GM18867 (cell line): ENCODE measurements around the gene RSPRY1.
"Not testable (repeated sequence)": the region's sequence is repeated elsewhere in the genome, so short reads cannot be mapped to it uniquely, and the experiment has no call there.

Experiments used
- ATAC-seq: cut with Tn5 transposase; IDR thresholded peaks from one replicate; pipeline ENCODE4 v1.9.1; 2021; ENCODE audit warnings: mild to moderate bottlenecking, moderate library complexity; ENCODE audit not compliant: unreplicated experiment

The RSPRY1 gene

DNA sequence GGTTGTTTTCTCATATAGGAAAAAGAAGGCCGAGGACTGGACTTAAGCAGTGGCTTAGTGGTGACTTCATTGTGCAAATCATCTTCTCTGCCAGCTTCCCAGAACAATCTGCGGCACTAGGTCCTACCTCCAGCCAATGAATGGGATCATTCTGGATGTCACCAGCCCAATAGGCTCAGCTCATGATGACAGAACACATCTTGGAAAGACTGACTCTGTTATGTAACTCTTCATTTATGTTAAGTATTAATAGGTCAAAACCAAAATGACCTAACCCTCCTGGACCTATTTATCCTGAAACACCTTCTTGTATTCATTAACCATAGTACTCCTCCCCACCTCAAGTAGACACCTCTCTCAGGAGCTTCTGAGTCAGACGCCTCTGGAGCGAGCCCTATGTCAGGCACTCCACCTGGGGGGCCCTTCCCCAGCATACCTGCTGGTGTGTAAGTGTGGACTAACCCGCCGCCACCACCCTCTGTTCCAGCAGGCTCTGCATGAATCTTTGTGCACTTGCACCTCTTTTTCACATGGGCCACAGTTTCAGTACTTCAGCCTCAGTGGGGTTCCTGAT is 66.1 kb downstream of the RSPRY1 start:
- ATAC-seq, result no peak

DNA sequence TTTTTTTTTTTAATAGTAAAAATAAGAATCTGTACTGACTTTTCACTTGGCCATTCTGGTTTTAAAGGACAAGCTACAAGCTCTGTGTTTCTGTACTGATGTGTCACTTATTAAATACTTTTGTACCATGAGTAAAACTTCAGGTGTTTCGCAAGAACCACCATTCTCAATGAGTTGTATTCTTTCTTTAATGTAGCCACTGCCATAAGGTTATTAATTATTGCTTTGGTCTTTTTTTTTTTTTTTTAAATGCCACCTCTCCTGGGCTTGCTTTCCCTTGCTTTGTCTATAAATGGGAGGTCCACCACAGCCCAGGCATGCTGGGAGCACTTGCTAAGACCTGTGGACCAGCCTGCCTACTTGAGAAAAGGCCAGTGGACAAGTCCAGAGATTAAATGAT is 67.3 kb downstream of the RSPRY1 start:
- ATAC-seq, result no peak

DNA sequence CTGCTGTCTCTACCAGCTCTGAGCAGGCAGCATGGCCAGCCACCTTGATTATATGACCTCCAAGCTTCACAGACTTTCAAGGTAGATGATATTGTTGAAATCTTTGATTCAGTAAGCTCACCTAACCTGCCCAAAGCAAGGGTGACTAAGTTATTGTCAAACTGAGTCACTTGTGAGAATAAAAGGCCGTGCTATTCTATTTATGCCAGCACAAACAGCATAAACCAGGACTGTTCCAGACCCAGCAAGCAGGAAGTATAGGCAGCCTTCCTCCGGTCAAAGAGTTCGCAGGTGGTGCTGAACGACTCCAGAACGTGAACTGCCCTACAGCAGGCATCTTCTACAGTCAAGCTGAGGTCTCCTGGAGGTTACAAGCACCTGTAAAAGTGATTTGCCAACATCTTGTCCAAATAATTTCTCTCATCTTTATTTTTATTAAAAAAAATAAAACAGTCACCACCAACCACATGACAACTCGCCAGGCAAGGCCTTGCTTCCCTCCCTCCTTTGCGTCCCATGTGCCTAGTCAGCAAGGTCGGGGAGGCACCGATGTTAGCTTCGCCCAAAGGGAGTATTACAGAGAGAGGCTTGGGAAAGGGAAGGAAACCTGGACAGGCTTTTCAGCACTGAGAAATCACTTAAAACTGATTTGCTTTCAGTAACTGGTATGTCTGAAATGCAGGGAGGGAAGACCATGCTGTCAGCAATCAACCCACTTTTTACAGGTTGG is 69.7 kb downstream of the RSPRY1 start:
- no peak for ATAC-seq

DNA sequence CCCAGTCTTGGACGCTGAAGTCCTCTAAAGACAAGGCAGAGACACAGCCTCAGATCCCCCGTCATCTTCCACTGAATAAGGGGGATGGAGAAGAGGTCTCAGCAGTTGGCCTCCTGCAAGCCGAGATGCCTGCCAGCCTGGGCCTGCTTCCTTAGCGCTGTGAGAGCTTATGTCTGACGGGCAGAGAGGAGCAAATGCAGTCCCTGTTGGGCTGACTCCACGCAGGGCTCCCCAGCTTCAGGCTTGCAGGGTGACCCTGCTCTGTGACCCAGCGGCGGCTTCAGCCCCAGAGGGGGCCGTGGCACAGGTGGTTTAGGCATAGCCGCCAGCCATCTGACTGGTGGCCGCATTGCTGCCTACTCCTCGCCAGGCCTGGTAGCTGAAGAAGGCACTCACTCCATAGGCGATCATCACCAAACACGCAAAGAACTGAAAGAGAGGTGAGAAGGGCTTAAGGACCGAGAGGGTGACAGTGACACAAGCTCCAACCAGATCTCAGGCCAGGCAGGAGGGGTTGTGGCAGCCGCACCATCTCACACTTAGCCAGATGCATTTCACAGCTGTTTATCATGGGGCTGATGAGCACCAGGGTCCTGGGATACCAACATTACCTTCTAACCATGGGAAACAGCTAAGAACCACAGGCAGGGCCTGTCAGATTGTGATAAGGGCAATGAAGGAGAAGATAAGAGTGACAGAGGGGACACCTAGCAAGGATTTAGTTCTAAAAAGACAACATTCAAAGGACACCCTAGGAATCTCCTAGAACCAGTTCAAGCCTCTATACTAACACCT is 70.7 kb downstream of the RSPRY1 start:
- ATAC-seq, result no peak

DNA sequence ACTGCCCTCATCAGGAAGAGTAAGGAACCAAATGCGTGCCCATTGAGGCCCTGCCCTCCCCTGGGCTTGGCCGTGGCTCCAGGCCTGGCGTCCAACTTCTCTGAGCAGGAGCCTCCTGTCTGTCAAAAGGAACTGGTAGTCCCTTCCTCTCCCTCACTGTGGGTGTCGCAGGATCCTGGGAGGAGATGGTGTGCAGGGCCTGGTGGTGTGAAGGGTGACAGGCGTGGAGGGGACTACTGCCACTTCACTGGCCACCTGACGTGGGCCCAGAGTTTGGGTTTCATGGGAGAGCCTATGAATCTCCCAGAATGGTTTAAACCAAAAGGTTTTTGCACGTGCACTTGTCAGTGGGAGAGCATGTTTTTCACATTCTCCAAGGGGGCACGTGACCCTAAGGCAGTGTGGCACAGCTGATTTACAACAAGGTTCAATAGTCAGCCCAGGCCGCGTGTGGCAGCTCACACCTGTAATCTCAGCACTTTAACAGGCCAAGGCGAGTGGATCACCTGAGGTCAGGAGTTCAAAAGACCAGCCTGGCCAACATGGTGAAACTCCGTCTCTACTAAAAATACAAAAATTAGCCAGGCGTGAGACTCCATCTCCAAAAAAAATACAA is 71.4 kb downstream of the RSPRY1 start:
- no peak for ATAC-seq

DNA sequence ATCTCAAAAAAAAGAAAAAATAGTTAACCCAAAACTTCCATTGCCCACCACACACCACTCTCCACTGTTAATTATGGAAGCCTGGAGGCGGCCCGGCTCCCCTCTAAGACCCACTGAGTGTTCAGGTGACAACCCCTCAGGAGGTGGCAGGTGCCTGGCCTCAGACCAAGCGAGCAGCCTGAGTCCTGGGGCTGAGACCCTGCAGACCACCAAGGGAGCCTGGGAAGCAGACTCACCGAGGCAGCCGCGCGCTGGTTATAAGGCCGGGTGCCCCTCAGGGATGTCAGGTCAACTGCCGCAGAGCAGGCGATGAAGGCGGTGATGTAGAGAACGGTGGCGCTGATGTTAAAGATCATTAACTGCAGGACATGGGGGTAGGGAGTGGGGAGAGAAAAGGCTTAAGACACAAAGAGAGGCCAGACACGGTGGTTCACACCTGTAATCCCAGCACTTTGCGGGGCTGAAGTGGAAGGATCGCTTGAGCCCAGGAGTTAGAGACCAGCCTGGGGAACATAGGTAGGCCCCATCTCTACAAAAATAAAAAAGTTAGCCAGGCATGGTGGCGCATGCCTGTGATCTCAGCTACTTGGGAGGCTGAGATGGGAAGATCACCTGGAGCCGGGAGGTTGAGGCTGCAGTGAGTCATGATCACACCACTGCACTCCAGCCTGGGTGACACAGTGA is 72.2 kb downstream of the RSPRY1 start:
- no peak for ATAC-seq

DNA sequence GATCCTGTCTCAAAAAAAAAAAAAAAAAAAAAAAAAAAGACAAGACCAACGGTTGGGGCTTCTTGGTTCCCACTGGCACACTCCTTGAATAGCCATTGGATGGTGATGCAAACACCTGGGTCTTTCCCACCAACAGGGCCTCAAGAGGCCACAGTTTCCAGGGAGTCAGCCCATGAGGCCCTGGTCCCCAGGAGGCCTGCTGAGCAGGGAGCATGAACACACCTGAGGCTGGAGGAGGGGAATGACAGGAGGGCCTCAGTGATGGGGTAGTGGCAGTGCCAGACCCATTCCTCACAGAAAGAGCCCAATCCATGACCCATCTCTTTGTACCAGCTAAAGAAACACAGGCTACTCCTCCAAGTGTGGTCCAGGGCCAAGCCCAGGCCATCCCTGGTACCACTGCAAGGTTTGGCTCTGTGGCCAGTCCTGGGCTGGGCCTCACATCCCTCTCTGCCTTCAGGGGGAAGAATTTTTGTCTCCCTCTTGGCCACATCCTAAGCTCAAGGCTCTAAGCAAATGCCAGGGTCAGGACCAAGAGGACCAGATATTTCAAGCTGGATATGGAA is 72.9 kb downstream of the RSPRY1 start:
- no peak for ATAC-seq

DNA sequence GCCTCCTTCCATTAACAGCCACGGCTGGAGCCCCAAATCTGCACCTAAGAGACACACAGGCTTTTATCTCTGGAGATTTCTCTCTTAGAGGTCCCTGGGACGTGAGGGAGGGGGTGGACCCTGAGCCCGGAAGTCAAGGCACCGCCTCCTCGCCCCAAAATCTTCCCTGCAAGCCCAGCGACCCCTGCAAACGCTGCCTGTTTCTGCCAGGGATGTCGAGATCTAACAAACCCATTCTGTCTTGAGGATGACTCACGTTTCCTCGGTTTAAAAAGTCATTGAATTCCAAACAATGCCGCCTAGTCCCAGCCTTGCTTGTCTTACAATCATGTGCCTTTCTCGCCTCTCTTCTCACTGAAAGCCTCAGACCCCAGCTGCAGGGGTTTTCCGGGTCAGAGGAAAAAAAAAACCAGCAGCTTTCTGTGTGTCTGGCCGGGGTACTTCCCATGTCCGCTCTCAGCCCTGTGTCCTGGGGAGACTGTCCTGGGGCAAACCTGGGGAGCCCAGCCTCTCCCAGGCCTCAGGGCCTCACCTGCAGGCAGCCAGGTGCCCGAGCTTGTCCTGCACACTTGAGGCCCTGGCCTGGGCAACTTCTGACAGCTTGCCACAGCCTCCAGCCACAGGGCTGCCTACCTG is 74.3 kb downstream of the RSPRY1 start:
- ATAC-seq, result no peak

DNA sequence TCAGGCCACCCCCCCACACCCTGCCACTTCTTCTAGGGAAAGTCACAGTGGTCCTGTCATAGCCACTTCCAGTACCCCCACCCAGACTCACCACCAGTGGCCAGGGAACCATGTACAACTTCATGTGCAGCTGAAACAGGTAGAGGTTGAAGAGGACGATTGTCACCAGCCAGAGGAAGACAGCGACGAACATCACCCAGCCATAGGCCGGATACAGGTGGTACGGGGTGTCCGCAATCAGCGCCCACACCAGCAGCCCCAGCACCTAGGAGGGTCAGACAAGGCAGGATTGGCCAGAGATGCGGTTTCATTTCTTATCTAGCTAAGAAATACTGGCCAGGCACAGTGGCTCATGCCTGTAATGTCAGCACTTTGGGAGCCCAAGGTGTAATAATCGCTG is 75.7 kb downstream of the RSPRY1 start:
- no peak for ATAC-seq

DNA sequence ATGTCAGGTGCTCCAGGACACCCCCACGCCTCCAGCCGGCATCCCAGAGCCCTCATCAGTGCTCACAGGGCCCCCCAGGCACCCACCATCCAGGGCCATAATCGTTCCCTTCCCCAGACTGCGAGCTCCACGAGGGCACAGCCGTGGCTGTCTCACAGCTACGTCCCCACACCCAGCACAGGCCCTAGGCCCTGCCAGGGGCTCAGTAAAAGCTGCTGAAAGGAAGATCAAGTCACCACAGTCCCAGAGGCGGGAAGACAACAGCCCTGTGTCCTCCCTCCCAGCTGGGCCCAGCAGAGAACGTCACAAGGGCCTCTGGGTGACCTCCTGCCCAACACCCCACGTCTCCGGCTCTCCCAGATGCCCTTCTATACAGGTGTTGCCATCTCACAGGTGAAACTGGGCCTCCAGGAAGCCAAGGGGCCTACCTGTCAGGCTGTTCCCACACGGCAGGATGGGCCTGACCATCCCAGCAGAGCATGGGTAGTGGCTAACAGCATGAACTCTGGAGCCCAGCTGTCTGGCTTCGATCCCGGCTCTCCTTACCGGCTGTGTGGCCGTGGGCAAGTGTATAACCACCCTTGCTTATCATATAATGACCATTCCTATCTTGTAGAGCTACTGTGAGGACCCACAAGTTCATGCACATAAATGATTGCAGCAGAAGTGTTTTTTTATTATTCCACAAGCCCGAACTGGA is 76.9 kb downstream of the RSPRY1 start:
- ATAC-seq, result no peak

DNA sequence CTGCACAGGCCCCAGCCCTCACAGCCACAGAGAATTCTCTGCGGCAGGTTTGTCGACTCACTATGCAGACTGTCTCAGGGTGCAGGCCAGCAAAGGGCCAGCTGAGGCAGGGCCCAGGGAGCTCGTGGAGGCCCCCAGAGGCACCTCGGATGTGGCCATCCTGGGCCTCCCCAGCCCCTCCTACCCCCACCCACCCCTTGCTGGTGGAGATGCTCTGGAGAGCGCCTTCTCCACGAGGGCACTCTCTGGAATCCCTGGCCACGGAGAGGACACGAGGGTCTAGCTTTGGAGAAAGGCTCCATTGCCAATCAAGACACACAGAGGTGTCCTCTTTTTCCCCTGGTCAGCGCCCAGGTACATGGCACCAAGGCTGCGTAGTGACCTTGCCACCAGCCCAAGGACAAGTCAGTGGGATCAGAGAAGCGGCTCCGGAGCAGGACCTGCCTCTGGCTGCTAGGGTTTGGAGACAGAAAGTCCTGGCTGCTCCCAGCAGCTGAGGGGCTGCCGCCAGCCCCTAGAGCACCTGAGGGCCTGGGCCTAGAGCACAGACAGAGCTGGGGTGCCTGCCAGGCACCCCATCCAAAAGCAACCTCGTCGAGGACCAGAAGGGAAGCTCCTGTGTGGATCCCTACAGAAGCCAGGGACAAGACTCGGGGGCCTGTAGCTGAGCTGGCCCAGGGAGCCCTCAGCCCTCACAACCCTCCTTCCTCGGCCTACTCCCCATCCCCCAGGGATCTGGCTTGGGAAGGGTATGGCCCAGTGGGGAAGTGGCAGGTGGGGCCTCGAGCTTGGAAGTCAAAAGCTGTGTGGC is 77.6 kb downstream of the RSPRY1 start:
- no peak for ATAC-seq

DNA sequence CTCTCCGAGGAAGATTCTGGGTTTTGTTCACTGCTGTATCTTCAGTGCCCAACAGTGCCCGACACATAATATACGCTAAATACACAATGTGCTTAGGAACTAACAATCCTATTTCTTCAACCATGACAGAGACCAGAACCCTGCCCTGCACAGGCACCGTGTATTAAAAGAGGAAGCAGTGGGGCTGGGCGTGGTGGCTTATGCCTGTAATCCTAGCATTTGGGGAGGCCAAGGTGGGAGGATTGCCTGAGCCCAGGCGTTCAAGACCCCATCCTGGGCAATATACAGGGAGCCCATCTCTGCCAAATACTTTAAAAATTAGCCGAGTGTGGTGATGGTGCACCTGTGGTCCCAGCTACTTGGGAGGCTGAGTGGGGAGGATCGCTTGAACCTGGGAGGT is 78.3 kb downstream of the RSPRY1 start:
- ATAC-seq, result no peak

DNA sequence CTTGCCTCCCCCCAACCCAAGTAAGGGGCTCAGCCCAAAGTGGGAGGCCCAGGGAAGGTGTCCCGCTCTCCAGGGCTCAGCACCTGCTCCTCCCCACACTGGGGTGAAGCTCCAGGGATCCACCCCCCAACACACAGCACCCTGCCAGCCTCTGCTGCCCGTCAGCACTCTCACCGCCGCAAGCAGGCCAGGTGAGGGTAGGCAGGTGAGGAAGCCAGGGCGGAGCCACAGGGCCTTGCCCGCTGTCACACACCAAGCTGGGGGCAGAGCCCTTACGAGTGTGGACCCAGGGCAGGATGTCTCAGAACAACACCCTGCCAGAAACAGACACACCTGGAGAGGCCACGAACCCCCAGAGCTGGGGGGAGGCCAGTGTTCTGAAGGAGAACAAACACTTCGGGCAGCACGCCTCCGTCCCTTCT is 78.8 kb downstream of the RSPRY1 start:
- ATAC-seq, result no peak

DNA sequence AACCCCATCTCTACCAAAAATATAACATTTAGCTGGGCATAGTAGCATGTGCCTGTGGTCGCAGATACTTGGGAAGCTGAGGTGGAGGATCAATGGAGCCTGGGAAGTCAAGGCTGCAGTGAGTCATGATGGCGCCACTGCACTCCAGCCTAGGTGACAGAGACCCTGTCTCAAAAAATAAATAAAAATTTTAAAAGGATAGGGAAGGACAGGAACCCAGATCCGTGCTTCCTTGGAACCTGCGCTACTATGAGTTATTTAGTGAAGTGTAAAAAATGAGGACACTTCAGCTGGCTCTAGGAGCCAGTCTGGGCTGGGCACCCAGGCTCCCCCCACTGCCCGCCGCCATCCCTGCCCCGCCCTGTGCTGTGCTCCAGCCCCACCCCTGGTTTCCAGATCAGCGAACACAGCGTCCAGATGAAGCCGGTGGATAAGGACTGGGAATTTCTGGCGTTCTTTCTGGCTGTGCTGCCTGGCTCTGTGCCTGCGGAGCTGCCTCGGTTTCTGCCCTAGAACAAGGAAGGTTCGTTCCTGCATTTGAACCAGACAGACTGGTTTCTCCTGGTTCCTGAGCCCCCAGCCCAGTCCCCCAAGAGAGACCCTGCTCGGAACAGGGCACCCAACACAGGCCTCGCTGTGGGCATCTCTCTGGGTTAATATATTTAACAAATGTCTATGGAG is 79.9 kb downstream of the RSPRY1 start:
- ATAC-seq, result no peak

DNA sequence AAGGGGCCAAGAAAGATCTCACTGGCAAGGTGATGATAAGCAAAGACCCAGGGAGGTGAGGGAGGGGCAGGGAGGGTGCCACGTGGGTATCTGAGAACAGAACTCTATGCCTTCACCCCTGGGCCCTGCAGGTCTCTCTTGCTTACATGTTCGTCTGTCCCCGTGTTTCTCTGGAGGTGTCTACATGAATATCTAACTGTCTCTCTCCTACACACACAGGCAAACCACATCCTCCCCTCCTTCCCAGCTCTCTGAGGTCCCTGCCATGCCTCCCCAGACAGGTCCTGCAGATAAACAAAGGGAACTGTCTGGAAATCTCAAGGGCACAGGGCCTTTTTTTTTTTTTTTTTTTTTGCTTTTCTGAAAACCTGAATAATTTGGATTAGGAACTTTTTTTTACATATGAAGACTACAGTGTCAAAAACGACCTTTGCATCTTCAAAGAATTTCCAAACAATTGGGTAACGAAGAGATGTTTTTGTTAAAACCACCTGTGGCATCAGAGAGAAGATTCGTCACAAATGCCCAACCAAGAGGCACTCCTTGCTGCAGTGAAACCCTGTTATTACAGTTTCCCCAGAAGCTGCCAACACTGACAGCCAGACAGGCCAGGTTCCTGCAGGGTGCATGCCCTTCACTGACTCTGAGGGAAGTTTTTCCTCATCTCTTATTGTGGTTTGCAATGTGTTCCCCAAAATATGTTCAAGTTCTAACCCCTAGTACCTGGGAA is 80.6 kb downstream of the RSPRY1 start:
- no peak for ATAC-seq

DNA sequence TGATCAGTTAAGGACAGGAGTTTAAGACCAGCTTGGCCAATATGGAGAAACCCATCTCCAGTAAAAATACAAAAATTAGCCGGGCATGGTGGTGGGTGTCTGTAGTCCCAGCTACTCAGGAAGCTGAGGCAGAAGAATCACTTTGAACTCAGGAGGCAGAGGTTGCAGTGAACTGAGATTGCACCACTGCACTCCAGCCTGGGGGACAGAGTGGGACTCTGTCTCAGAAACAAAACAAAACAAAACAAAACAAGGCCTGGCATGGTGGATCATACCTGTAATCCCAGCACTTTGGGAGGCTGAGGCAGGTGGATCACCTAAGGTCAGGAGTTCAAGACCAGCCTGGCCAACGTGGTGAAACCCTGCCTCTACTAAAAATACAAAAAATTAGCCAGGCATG is 81.2 kb downstream of the RSPRY1 start:
- ATAC-seq, result not testable (repeated sequence)
